ENCODE results near the gene ABHD10. TPM values are rescaled to one million over a fixed set of nuclear protein-coding genes. Genes with fewer than 3 reads are reported as not detected.

ABHD10 gene
- total RNA-seq, 1 donor from 2014 or later: 18.7 TPM

- no peaks in the 10 kb centered on the region for H3K9me3 Mint-ChIP-seq (ENCODE audit: unreplicated experiment)
- H3K4me3 Mint-ChIP-seq (ENCODE audit: unreplicated experiment): no peak overlapping the region
- H3K27me3 Mint-ChIP-seq (ENCODE audit: unreplicated experiment): peaks cover 4% of the 10 kb centered on the region
- DNase-seq (ENCODE audit: low spot score): no peak
- no peak overlapping the region for H3K27ac Mint-ChIP-seq (ENCODE audit: unreplicated experiment)
- TF ChIP-seq, protein P1, sequence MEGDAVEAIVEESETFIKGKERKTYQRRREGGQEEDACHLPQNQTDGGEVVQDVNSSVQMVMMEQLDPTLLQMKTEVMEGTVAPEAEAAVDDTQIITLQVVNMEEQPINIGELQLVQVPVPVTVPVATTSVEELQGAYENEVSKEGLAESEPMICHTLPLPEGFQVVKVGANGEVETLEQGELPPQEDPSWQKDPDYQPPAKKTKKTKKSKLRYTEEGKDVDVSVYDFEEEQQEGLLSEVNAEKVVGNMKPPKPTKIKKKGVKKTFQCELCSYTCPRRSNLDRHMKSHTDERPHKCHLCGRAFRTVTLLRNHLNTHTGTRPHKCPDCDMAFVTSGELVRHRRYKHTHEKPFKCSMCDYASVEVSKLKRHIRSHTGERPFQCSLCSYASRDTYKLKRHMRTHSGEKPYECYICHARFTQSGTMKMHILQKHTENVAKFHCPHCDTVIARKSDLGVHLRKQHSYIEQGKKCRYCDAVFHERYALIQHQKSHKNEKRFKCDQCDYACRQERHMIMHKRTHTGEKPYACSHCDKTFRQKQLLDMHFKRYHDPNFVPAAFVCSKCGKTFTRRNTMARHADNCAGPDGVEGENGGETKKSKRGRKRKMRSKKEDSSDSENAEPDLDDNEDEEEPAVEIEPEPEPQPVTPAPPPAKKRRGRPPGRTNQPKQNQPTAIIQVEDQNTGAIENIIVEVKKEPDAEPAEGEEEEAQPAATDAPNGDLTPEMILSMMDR (IDR thresholded peaks at IDR 0.05; ENCODE audit: unreplicated experiment): no peak
- H3K36me3 Mint-ChIP-seq (ENCODE audit: low read depth, unreplicated experiment): no peaks in the 10 kb centered on the region
- H3K4me1 Mint-ChIP-seq (ENCODE audit: unreplicated experiment): peaks cover 8% of the 10 kb centered on the region
These were observed 33.6 kb downstream of the ABHD10 start for GRCh38 chr3:112012205-112012992.

- peaks cover 8% of the 10 kb centered on the region for H3K4me1 Mint-ChIP-seq (ENCODE audit: unreplicated experiment)
- no peaks in the 10 kb centered on the region for H3K36me3 Mint-ChIP-seq (ENCODE audit: low read depth, unreplicated experiment)
- H3K27ac Mint-ChIP-seq (ENCODE audit: unreplicated experiment): no peak overlapping the region
- no peak overlapping the region for H3K4me3 Mint-ChIP-seq (ENCODE audit: unreplicated experiment)
- H3K9me3 Mint-ChIP-seq (ENCODE audit: unreplicated experiment): no peaks in the 10 kb centered on the region
- peaks cover 4% of the 10 kb centered on the region for H3K27me3 Mint-ChIP-seq (ENCODE audit: unreplicated experiment)
- DNase-seq (ENCODE audit: low spot score): peak; percentile 49
- TF ChIP-seq, protein P1 (IDR thresholded peaks at IDR 0.05; ENCODE audit: unreplicated experiment): peak; percentile 35
These were observed 34.4 kb downstream of the ABHD10 start for GRCh38 chr3:112013058-112013783.

DNA sequence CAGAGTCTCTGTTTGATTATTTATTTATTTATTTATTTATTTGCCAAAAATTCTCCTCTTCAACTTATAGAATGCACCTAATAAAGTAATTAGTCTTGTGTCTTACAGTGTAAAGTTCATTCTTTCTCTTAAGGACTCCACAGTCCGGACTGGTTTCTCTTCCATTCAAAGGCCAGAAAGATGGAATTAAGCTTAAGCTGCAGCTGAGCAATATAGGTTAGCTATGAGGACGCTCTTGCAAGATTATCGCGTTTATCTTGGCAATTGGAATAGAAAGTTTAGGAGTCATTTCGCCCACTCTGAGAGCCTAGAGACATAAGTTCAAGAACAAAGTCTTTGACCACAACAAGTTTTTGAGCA lies 34.9 kb downstream of the ABHD10 start:
- H3K4me3 Mint-ChIP-seq (ENCODE audit: unreplicated experiment): no peak overlapping the region
- H3K27me3 Mint-ChIP-seq (ENCODE audit: unreplicated experiment): peaks cover 2% of the 10 kb centered on the region
- H3K36me3 Mint-ChIP-seq (ENCODE audit: low read depth, unreplicated experiment): no peaks in the 10 kb centered on the region
- no peak overlapping the region for H3K27ac Mint-ChIP-seq (ENCODE audit: unreplicated experiment)
- TF ChIP-seq, protein P1 (IDR thresholded peaks at IDR 0.05; ENCODE audit: unreplicated experiment): no peak
- H3K4me1 Mint-ChIP-seq (ENCODE audit: unreplicated experiment): peaks cover 8% of the 10 kb centered on the region
- no peak for DNase-seq (ENCODE audit: low spot score)
- no peaks in the 10 kb centered on the region for H3K9me3 Mint-ChIP-seq (ENCODE audit: unreplicated experiment)

DNA sequence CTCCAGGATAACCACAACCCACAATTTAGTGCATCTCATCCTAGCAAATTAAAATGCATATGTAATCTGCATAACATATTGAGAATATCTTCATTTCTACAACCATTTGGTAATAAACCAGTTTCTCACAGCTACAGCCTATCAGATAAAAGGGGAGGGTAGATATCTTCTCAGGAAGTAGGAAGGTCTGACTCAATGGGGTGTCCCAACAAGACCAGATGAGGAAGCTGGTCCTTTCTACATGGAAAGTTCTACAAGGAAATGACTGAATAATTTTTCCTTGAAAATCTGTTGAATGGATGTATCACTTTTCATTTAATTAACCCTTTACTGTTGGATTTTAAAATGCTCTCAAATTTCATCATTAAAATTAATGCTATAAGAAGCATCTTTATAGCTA lies 38.3 kb downstream of the ABHD10 start:
- H3K36me3 Mint-ChIP-seq (ENCODE audit: low read depth, unreplicated experiment): no peaks in the 10 kb centered on the region
- TF ChIP-seq, protein P1 (IDR thresholded peaks at IDR 0.05; ENCODE audit: unreplicated experiment): no peak
- H3K4me3 Mint-ChIP-seq (ENCODE audit: unreplicated experiment): no peak overlapping the region
- no peak for DNase-seq (ENCODE audit: low spot score)
- H3K27me3 Mint-ChIP-seq (ENCODE audit: unreplicated experiment): peaks cover 4% of the 10 kb centered on the region
- H3K4me1 Mint-ChIP-seq (ENCODE audit: unreplicated experiment): no peaks in the 10 kb centered on the region
- no peak overlapping the region for H3K27ac Mint-ChIP-seq (ENCODE audit: unreplicated experiment)
- H3K9me3 Mint-ChIP-seq (ENCODE audit: unreplicated experiment): no peaks in the 10 kb centered on the region

DNA sequence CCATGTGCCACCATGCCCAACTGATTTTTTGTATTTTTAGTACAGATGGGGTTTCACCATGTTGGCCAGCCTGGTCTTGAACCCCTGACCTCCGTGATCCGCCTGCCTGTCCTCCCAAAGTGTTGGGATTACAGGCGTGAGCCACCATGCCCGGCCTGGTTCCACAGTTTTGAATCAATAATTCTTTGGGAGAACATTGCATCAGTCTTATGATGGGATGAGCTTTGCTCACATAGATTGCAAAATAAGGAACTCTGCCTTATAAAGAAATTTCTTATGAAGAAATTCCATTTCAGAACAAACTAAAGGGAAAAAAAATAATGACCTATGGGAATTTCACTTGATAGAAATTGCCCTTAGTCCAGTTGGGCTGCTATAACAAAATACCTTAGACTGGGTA lies 39.9 kb downstream of the ABHD10 start:
- Mint-ChIP-seq H3K27me3 (ENCODE audit: unreplicated experiment) (peaks cover 4% of the 10 kb centered on the region), H3K36me3 (ENCODE audit: low read depth, unreplicated experiment) (no peaks in the 10 kb centered on the region), H3K4me1 (ENCODE audit: unreplicated experiment) (no peaks in the 10 kb centered on the region), H3K4me3 (ENCODE audit: unreplicated experiment) (no peak overlapping the region), H3K27ac (ENCODE audit: unreplicated experiment) (no peak overlapping the region), H3K9me3 (ENCODE audit: unreplicated experiment) (no peaks in the 10 kb centered on the region)
- no peak for DNase-seq (ENCODE audit: low spot score)
- TF ChIP-seq, protein P1 (IDR thresholded peaks at IDR 0.05; ENCODE audit: unreplicated experiment): no peak
